SK-N-SH (cell line): ENCODE measurements around the gene ZNF286A. TPM values are rescaled to one million over a fixed set of nuclear protein-coding genes. Genes with fewer than 3 reads are reported as not detected.
"Not testable (repeated sequence)": the region's sequence is repeated elsewhere in the genome, so short reads cannot be mapped to it uniquely, and the experiment has no call there.

ENCODE experiments used
- CTCF ChIA-PET: fragments of 300-600, 350-600 bp; formaldehyde crosslinking; extraction: SDS; loops from one replicate; lab custom pipeline; 2021; lab: Yijun Ruan, JAX
- POLR2A ChIA-PET: fragments of 350-600 bp; sonication (Branson Sonifier 250); formaldehyde crosslinking; extraction: SDS; loops from one replicate; lab custom pipeline; 2020; ENCODE audit warnings: antibody characterized with exemption, inconsistent platforms; lab: Yijun Ruan, JAX
- DNase-seq: peaks from one replicate; pipeline ENCODE4 v3.0.0; 2012
- H2AFZ ChIP-seq: fragments of 200-600 bp; sonication (generic); 2 replicates; pipeline ENCODE4 v1.8.1; 2016; ENCODE audit warnings: antibody characterized with exemption, mild to moderate bottlenecking, low read depth
- H3F3A ChIP-seq: fragments of 200-600 bp; sonication (generic); replicated peaks from 2 replicates; pipeline ENCODE3; 2016; ENCODE audit warnings: antibody characterized with exemption, mild to moderate bottlenecking; ENCODE audit not compliant: insufficient read depth
- H3K27ac ChIP-seq, 2 experiments: fragments of 200-500 bp in 1 of 2; fragments of 200-600 bp in 1 of 2; sonication (Bioruptor generic) in 1 of 2; sonication (generic), shearing (Covaris generic) in 1 of 2; 2 replicates each; pipeline versions ENCODE4 v1.5.1 to v1.6.1; 2014 to 2016; ENCODE audit warnings: low read depth in 2 of 2, inconsistent platforms in 1 of 2, low read length in 1 of 2, mild to moderate bottlenecking in 1 of 2, mixed read lengths in 1 of 2
- H3K27me3 ChIP-seq: fragments of 200-600 bp; sonication (generic), shearing (Covaris generic); 2 replicates; pipeline ENCODE4 v1.6.1; 2016; ENCODE audit warnings: mixed run types; ENCODE audit not compliant: insufficient read depth
- H3K36me3 ChIP-seq, 2 experiments: fragments of 200-500 bp in 1 of 2; fragments of 200-600 bp in 1 of 2; sonication (Bioruptor generic) in 1 of 2; sonication (generic) in 1 of 2; replicated peaks in 1 of 2; 2 replicates each; pipeline versions ENCODE3 to v1.5.1; 2014 to 2016; ENCODE audit warnings: low read length in 1 of 2, mild to moderate bottlenecking in 1 of 2; ENCODE audit not compliant: insufficient read depth in 2 of 2, control insufficient read depth in 1 of 2
- H3K4me1 ChIP-seq, 2 experiments: fragments of 200-500 bp in 1 of 2; fragments of 200-600 bp in 1 of 2; sonication (Bioruptor generic) in 1 of 2; sonication (generic), shearing (Covaris generic) in 1 of 2; 2 replicates each; pipeline versions ENCODE4 v1.5.1 to v1.6.1; 2014 to 2016; ENCODE audit warnings: low read depth in 1 of 2, low read length in 1 of 2, mixed run types in 1 of 2; ENCODE audit not compliant: insufficient read depth in 2 of 2, control insufficient read depth in 1 of 2
- H3K4me2 ChIP-seq: fragments of 200-600 bp; sonication (generic), shearing (Covaris generic); 2 replicates; pipeline ENCODE4 v1.6.1; 2017; ENCODE audit warnings: mixed run types
- H3K4me3 ChIP-seq, 2 experiments: fragments of 200-500 bp in 1 of 2; fragments of 200-600 bp in 1 of 2; sonication (Bioruptor generic) in 1 of 2; sonication (generic), shearing (Covaris generic) in 1 of 2; 2 replicates each; pipeline versions ENCODE4 v1.5.1 to v1.8.1; 2014 to 2016; ENCODE audit warnings: low read depth in 2 of 2, inconsistent platforms in 1 of 2, low read length in 1 of 2, mild to moderate bottlenecking in 1 of 2, mixed read lengths in 1 of 2, moderate library complexity in 1 of 2
- H3K79me2 ChIP-seq: fragments of 200-600 bp; sonication (generic); 2 replicates; pipeline ENCODE4 v1.8.1; 2017; ENCODE audit warnings: mild to moderate bottlenecking; ENCODE audit not compliant: insufficient read depth
- H3K9ac ChIP-seq: fragments of 200-600 bp; sonication (generic); 2 replicates; pipeline ENCODE4 v1.6.1; 2017; ENCODE audit warnings: mixed run types
- H3K9me2 ChIP-seq: fragments of 200-600 bp; sonication (generic); 2 replicates; pipeline ENCODE4 v1.6.1; 2017; ENCODE audit warnings: mixed run types
- H3K9me3 ChIP-seq: fragments of 200-600 bp; sonication (generic); 2 replicates; pipeline ENCODE4 v1.6.1; 2017; ENCODE audit warnings: mixed run types, mild to moderate bottlenecking, moderate library complexity
- H4K20me1 ChIP-seq: fragments of 200-600 bp; sonication (generic); 2 replicates; pipeline ENCODE4 v1.6.1; 2017; ENCODE audit warnings: mild to moderate bottlenecking, mixed run types; ENCODE audit not compliant: insufficient read depth
- CHD2 ChIP-seq: fragments of 150-350 bp; IDR thresholded peaks from 2 replicates; pipeline ENCODE4 v1.6.1; 2018; ENCODE audit warnings: low read length; ENCODE audit not compliant: partially characterized antibody
- CTCF ChIP-seq: fragments of 200-600 bp; sonication (generic); IDR thresholded peaks from 2 replicates; pipeline ENCODE4 v1.6.1; 2017; ENCODE audit warnings: antibody characterized with exemption, mild to moderate bottlenecking, moderate library complexity
- EP300 ChIP-seq, 2 experiments: IDR thresholded peaks; 2 replicates each; pipeline versions ENCODE4 v1.4.0 to v1.6.1; 2012; ENCODE audit warnings: borderline replicate concordance in 1 of 2, low read depth in 1 of 2, low read length in 1 of 2
- EZH2phosphoT487 ChIP-seq: fragments of 200-600 bp; sonication (generic); IDR thresholded peaks from 2 replicates; pipeline ENCODE4 v1.6.1; 2017; ENCODE audit warnings: low read depth, mixed run types, mild to moderate bottlenecking, antibody characterized with exemption, moderate library complexity, borderline replicate concordance
- FOSL2 ChIP-seq: IDR thresholded peaks from 2 replicates; pipeline ENCODE4 v1.4.0; 2012; ENCODE audit warnings: low read depth, mild to moderate bottlenecking, moderate library complexity, borderline replicate concordance
- FOXJ3 ChIP-seq: sonication (generic); formaldehyde crosslinking; IDR thresholded peaks from 2 replicates; pipeline ENCODE4 v1.5.1; 2020; ENCODE audit warnings: mild to moderate bottlenecking, missing genetic modification reagents
- FOXM1 ChIP-seq: IDR thresholded peaks from 2 replicates; pipeline ENCODE4 v1.4.0; 2012; ENCODE audit warnings: low read depth, mild to moderate bottlenecking
- GABPA ChIP-seq: IDR thresholded peaks from 2 replicates; pipeline ENCODE4 v1.4.0; 2012; ENCODE audit warnings: low read depth, mild to moderate bottlenecking
- GATA2 ChIP-seq: sonication (generic); formaldehyde crosslinking; IDR thresholded peaks from 2 replicates; pipeline ENCODE4 v1.5.0; 2020; ENCODE audit warnings: mild to moderate bottlenecking, missing genetic modification reagents
- JUND ChIP-seq: IDR thresholded peaks from 2 replicates; pipeline ENCODE4 v1.4.0; 2012
- MAX ChIP-seq: IDR thresholded peaks from 2 replicates; pipeline ENCODE4 v1.4.0; 2012; ENCODE audit warnings: low read depth
- POLR2AphosphoS5 ChIP-seq: IDR thresholded peaks from 2 replicates; pipeline ENCODE4 v1.6.1; 2012; ENCODE audit warnings: low read depth, low read length
- RAD21 ChIP-seq: IDR thresholded peaks from 2 replicates; pipeline ENCODE4 v1.6.1; 2012; ENCODE audit warnings: mild to moderate bottlenecking, low read length
- RCOR1 ChIP-seq: fragments of 150-350 bp; IDR thresholded peaks from 2 replicates; pipeline ENCODE4 v1.6.1; 2017; ENCODE audit warnings: antibody characterized with exemption, low read length
- RFX5 ChIP-seq: IDR thresholded peaks from 2 replicates; pipeline ENCODE4 v1.6.1; 2012; ENCODE audit warnings: mild to moderate bottlenecking, improper control_type of control experiment, low read length
- RXRA ChIP-seq: IDR thresholded peaks from 2 replicates; pipeline ENCODE4 v1.4.0; 2012; ENCODE audit warnings: low read depth, mild to moderate bottlenecking, borderline replicate concordance
- SMC3 ChIP-seq: IDR thresholded peaks from 2 replicates; pipeline ENCODE4 v1.6.1; 2012; ENCODE audit warnings: low read depth, low read length, improper control_type of control experiment
- TCF12 ChIP-seq: IDR thresholded peaks from 2 replicates; pipeline ENCODE4 v1.4.0; 2012
- TEAD4 ChIP-seq: IDR thresholded peaks from 2 replicates; pipeline ENCODE4 v1.4.0; 2012; ENCODE audit warnings: mild to moderate bottlenecking, borderline replicate concordance; ENCODE audit not compliant: insufficient read depth
- WGBS: methylation state at CpG from one replicate; pipeline ENCODE4 v1.1.6; 2017; ENCODE audit warnings: low lambda C conversion rate; 5-methylcytosine and 5-hydroxymethylcytosine counted together
- polyA plus RNA-seq, 3 experiments: library from polyadenylated mRNA; depleted of rRNA; stranded (reverse); fragments of >200 nt; gene quantifications; 2 replicates each; pipeline ENCODE4 v1.2.3, GENCODE V29; 2012
- TF ChIP-seq, protein P1 (sequence below): IDR thresholded peaks from 2 replicates; pipeline ENCODE4 v1.4.0; 2012; ENCODE audit warnings: low read depth, borderline replicate concordance

The ZNF286A gene
- polyA plus RNA-seq, 1 of the 3 experiments (the other 2 are of a cell fraction) = 16.5 TPM

GRCh38 chr17:15738066-15738465 is 38.5 kb downstream of the ZNF286A start:
- CTCF ChIA-PET = no interaction called here
- Histone ChIP-seq H3K79me2 (no peaks in the 10 kb centered on the region), H3K4me2 (no peak overlapping the region), H4K20me1 (no peaks in the 10 kb centered on the region), H3K36me3 (no peaks in the 10 kb centered on the region), H3F3A (no peaks in the 10 kb centered on the region), H3K4me1 (no peaks in the 10 kb centered on the region), H3K27ac (no peak overlapping the region), H3K9me3 (no peaks in the 10 kb centered on the region), H3K27me3 (no peaks in the 10 kb centered on the region), H3K9ac (no peak overlapping the region), H3K4me3 (no peak overlapping the region)
- WGBS = 72% methylated on average over 10 of the region's 10 CpGs
- DNase-seq = no peak
- POLR2A ChIA-PET = no interaction called here
- TF ChIP-seq JUND (no peak), TEAD4 (no peak), GATA2 (no peak), RFX5 (no peak), FOXJ3 (no peak), GABPA (no peak), CHD2 (no peak), FOSL2 (no peak), SMC3 (no peak), POLR2AphosphoS5 (no peak), EP300 (IDR thresholded peaks at IDR 0.05; ENCODE audit: borderline replicate concordance in 1 of 2, low read depth in 1 of 2, low read length in 1 of 2) (no peak), RCOR1 (no peak), EZH2phosphoT487 (no peak), TCF12 (no peak), RXRA (no peak), FOXM1 (no peak), MAX (no peak), CTCF (no peak), RAD21 (no peak)
- TF ChIP-seq, protein P1, sequence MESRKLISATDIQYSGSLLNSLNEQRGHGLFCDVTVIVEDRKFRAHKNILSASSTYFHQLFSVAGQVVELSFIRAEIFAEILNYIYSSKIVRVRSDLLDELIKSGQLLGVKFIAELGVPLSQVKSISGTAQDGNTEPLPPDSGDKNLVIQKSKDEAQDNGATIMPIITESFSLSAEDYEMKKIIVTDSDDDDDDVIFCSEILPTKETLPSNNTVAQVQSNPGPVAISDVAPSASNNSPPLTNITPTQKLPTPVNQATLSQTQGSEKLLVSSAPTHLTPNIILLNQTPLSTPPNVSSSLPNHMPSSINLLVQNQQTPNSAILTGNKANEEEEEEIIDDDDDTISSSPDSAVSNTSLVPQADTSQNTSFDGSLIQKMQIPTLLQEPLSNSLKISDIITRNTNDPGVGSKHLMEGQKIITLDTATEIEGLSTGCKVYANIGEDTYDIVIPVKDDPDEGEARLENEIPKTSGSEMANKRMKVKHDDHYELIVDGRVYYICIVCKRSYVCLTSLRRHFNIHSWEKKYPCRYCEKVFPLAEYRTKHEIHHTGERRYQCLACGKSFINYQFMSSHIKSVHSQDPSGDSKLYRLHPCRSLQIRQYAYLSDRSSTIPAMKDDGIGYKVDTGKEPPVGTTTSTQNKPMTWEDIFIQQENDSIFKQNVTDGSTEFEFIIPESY = no peak
- TF ChIP-seq, all 33 proteins: peak for 0
- Histone ChIP-seq H3K9me2 (no peaks in the 10 kb centered on the region), H2AFZ (no peak overlapping the region)

- not testable (repeated sequence) for H3K4me2 ChIP-seq
Observed at GRCh38 chr17:15739259-15739658, 39.7 kb downstream of the ZNF286A start.

GRCh38 chr17:15740041-15740440 is 40.5 kb downstream of the ZNF286A start:
- CTCF ChIA-PET, H3K9me2 ChIP-seq, H3F3A ChIP-seq, H3K27me3 ChIP-seq, H3K27ac ChIP-seq, H4K20me1 ChIP-seq, H3K79me2 ChIP-seq, H3K36me3 ChIP-seq, H3K4me2 ChIP-seq, H3K4me3 ChIP-seq, H3K9me3 ChIP-seq, POLR2A ChIA-PET, H2AFZ ChIP-seq, H3K9ac ChIP-seq, DNase-seq: not testable (repeated sequence)
- peaks cover 0 to 11% of the 10 kb centered on the region in 2 experiments; a peak in 1 of 4 replicates for H3K4me1 ChIP-seq
- 38% methylated on average over 6 of the region's 8 CpGs for WGBS

More at GRCh38 chr17:15739259-15739658, 39.7 kb downstream of the ZNF286A start:
- H3K9me3 ChIP-seq, H3K9ac ChIP-seq, H4K20me1 ChIP-seq, H3K4me1 ChIP-seq, H3K36me3 ChIP-seq, H2AFZ ChIP-seq, POLR2A ChIA-PET, H3K27me3 ChIP-seq, H3K79me2 ChIP-seq, H3K27ac ChIP-seq, CTCF ChIA-PET, H3K9me2 ChIP-seq, H3K4me3 ChIP-seq, DNase-seq, H3F3A ChIP-seq: not testable (repeated sequence)
- 75% methylated on average over 10 of the region's 11 CpGs for WGBS
